ENCODE data around the gene LY6G5B.

Gene LY6G5B

DNA sequence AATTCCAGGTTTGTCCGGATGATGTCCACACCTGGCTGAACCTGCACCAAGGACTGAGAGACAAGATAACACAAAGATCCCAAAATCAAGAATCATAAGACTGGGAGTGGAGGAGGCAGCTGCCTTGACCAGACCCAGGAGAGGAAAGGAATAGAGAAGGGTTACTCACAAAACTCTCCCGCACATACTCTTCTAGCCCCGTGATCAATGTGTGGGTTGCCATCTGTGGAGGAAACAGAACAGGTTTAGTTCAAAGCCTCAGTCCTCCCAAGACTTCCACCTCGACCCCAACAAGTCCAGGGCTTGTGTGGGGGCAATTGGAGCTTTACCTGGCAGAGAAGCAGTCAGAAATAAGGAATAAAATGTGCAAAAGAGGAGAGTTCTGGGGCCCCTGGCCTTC lies 28.4 kb upstream of the LY6G5B start:
- DNase-seq (ENCODE audit: low read depth in 3 of 3) = no peak

DNA sequence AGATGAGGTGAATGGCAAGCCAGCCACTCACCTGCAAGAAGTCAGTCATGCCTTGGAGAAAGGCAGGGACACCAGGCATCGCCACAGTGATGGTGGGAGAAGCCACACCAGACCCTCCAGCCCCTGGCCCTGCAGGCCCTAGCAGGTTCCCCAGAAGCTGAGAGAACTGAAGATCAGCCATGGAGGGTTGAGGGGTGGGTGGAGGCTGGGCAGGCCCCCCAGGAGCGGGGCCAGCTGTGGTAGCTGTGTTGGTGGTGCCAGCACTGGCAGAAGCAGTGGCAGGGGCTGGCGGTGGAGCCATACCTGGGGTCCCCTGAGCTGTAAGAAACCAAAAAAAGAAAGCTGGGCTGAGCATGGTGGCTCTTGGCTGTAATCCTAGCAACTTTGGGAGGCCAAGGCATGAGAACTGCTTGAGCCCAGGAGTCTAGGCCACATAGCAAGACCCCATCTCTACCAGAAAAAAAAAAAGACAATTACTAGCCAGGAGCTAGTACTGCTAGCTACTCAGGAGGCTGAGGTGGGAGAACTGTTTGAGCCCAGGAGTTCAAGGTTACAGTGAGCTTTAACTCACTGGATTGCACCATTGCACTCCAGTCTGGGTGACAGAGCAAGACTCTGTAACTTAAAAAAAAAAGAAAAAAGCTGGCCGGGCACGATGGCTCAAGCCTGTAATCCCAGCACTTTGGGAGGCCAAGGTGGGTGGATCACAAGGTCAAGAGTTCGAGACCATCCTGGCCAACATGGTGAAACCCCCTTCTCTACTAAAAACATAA lies 26.8 kb upstream of the LY6G5B start:
- no peak for DNase-seq (ENCODE audit: low read depth in 3 of 3)

DNA sequence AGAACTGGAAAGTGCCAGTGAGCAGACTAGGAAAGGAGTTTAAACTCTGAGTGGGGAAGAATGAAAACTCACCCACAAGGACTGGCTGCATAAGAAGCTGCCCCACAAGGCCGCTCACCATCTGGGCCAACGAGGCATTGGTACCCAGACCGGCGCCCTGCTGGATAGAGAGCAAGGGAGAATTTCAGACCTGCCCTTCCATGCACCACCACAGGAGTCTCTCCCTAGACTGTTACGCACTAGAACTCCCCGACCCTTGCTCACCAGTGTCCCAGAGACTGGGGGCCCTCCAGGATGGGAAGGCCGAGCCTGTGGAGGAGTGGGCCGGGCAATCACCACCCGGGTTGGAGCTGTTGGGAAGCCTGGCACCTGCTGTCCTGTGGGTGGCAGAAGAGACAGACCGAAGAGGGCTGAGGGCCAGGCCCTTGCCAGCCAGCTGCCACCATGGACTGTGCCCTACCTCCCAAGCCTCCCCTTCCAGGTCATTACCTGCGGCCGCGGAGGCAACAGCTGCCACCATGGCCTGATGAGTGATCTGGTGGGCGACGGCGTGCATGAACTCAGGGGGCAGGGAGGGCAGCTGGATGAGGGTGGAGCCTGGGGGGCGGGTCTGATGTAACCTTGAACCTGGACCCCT lies 25.8 kb upstream of the LY6G5B start:
- DNase-seq (ENCODE audit: low read depth in 3 of 3) = no peak

DNA sequence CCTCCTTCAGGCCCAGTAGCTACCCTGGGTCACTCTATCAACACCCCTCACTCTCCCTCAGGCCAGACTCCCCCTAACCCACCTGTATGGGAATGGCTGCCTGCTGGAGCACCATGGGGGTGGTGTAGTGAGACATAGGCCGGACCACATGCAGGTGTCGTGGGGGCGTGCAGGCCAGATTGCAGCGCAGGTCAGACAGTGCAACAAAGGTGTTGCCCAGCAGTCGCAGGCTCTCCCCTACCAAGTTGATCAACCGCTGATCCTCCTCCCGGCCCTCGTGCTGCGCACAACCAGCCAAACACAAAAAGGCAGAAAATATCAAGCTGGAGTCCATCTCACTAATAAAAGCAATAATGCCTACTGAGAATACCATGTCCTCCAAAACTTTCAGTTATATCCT lies 24.5 kb upstream of the LY6G5B start:
- no peak for DNase-seq (ENCODE audit: low read depth in 3 of 3)

DNA sequence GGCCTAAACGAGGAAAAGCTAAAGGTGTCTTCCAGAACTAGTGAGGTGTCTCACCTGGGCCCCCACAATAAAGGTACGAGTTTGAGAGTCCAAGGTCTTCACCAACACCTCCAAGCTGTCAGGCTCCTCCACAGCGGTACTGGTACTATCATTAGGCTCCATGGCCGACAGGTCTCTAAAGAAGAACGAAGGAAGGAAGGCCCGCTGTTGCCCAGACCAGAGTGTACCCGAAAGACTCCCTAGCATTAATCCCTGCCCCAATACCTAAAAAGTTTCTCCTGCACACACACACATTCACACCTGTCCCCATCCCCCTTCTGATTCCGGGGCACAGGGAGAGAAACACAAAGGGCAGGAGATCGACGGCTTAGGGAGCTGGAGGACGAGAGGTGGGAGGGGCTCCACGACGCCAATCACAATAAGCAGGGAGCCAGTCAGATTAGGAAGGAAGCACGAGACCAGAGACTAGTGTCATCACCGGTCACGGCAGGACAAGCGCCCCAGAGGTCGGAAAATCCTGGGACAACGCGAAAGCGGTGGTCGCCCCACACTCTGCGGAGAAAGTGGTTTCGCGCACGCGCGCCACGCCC lies 18.1 kb upstream of the LY6G5B start:
- no peak for DNase-seq (ENCODE audit: low read depth in 3 of 3)

DNA sequence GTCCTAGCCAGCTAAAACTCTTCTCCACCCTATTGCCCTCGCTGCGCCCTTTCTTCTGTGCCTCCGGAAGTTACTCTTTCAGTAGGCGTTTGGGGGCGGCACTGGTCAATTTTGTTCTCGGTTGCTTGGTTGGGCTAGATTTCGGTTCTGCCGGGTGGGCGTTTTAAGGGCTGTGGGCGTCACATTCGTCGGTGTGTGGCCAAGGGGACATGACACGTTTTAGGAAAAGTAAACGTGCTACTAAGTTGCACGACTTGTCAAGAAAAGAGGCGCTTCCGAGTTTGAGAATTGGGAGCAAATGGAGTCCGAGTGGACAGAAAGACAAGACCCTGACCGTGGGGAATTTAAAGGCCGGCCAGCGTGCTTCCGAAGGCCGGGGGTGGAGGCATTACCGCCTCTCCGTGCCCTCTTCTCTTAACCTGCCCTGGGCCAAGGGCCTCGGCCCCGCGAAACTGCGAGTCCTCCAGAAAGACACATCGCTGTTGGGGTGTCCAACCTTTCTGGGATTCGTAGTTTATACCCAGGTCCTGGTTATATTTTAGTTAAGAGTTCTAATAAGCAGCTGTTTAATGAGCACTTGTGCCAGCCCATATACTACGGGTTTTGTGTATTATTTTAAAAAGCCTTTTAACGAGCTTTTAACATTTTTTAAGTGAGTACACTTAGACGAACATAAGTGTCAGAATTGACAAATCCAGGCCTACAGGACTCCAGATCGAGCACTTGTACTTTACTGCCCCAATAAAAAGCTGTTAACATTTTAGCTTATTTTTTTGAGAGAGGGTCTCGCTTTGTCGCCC lies 16.7 kb upstream of the LY6G5B start:
- peak; percentile 71 to 79 (median 78) for DNase-seq (ENCODE audit: low read depth in 3 of 3)

DNA sequence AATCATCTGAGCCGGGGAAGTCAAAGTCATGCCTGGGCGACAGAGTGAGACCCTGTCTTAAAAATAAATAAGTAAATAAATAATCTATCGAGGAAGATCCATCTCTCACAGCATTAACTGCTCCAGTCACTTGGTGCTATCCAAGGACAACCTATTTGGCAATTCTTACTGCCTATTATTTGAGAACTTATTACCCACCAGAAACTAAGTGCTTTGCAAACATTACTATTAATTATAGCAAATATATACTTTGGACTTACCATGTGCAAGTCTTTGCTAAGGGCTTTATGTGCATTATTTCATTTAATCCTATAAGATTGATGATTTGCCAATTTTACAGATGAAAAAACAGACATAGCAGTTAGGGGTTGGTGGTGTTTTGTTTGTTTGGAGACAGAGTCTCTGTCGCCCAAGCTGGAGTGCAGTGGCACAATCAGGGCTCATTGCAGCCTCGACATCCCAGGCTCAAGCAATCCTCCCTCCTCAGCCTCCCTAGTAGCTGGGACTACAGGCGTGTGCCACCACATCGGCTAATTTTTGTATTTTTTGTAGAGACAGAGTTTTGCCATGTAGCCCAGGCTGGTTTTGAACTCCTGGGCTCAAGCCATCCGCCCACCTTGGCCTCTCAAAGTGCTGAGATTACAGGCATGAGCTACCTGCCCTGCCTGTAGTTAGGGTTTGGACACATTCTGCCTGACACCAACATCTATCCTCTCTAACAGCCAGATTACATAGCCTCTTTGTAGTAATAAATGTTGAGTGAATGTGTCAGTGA lies 15.0 kb upstream of the LY6G5B start:
- no peak for DNase-seq (ENCODE audit: low read depth in 3 of 3)

DNA sequence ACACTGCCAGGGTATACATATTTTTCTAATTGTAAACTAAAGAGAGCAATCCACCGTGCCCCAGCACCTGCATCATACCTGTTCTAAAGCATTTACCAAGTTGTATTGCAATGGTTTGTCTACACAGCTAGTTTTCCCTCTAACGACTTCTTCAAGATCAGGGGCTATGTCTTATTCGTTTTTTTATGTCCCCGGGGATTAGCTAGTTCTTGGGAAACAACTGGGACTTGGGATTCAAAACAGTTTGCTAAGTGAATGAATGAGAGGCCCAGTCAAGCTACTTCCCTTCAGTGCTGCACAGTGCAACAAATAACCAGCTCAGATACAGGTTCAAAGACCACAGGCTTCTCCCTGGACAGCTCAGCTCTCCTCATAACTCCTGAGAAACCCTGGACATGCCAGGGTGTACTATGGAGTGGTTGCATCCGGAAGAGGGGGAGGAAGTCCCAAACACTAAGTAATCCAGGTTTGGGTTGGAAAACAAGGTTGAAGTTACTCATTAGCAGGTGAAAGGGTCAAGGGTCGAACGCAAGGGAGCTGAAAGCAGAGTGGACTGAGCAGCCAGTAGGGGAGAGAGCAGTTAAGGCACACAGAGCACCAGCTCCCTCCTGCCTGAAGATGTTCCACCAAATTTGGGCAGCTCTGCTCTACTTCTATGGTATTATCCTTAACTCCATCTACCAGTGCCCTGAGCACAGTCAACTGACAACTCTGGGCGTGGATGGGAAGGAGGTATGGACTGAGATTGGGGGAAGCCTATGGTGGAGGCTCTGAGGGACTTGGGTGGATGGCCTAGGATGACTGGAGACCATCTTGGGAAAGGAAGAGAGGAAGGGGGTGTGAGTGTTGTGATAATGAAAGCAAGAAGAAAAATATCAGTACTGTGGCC lies 14.2 kb upstream of the LY6G5B start, which contains the start of gene APOM:
Gene APOM (plus strand): TSS at position 546 of the 889 bp plus-strand sequence. CDS start 73 bp downstream, at position 619.
- DNase-seq (ENCODE audit: low read depth in 3 of 3) = no peak

DNA sequence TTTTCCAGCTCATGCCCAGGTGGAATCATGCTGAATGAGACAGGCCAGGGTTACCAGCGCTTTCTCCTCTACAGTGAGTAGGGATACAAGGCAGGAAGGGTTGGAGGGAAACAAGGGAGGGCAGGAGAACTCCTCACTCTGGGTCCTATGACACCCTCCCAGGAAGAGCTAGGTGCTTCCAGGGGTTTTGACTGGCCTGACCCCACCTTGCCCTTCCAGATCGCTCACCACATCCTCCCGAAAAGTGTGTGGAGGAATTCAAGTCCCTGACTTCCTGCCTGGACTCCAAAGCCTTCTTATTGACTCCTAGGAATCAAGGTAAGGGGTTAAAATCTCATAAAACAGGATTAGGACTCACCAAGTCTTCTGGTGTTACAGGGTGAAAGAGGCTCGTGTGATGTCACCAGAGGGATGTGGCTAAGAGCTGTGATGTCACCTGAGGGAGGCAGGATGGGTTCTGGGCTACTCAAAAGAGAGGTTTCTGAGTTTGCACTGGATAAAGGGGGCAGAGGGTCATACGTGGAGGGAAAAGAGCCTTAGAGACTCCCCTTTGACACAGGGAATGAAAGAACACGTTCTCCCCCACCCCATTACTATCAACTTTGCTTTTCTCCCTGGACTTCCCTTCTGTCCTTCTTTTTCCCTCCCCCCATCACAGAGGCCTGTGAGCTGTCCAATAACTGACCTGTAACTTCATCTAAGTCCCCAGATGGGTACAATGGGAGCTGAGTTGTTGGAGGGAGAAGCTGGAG lies 12.2 kb upstream of the LY6G5B start:
- DNase-seq (ENCODE audit: low read depth in 3 of 3) = no peak

DNA sequence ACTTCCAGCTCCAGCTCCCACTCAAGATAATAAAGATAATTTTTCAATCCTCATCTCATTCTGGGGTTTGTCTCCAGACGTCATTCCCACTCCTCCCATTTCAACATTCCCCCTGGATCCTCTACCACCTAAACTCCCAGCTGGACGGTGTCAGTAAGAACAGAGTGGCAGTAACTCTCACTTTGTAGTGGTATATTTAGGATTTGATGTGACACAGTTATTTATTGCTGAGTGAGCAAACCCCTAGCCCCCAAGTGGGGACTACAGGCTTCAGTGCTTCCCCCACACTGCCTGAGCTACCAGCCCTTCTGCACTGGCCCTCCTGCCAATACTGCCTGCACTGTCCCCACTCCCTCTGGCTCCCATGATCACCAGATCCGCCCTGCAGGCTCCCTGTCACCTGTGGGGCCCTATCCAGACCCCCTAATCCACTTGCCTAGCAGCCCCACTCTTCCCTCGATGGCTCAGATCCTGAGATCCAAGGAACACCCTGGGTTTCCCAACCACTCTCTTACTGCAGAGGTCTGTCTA lies 11.6 kb upstream of the LY6G5B start:
- DNase-seq (ENCODE audit: low read depth in 3 of 3) = no peak

DNA sequence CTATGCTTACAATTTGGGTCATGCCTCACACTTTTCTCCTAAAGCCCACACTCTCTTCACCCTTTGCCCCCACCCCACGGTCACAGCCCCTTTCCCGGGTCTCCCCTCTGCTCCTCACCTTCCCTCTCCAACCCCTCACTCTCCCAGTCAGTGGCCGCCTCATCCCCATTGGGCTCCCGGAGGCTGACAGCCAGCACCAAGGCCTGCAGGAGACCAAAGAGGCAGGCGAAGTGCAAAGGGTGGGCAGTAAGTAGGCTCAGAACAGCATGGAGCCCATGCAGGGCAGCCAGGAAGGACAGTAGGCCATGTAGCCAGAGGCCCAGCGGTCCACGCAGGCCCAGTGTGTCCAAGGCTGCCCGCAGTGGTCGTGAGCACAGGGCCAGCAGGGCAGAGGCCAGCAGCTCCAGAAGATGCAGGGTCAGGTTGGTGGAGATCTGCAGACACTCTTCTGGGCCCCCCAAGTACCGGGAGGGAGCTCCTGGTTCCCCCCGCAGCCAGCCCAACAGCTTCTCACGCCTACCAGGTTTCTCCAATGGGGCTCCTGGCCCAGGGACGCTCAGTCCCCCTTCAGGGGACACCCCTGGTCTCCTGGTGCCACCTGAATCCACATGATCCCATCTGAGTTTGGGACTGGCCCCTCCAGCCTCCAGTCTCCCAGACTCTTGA lies 10.7 kb upstream of the LY6G5B start:
- no peak for DNase-seq (ENCODE audit: low read depth in 3 of 3)

DNA sequence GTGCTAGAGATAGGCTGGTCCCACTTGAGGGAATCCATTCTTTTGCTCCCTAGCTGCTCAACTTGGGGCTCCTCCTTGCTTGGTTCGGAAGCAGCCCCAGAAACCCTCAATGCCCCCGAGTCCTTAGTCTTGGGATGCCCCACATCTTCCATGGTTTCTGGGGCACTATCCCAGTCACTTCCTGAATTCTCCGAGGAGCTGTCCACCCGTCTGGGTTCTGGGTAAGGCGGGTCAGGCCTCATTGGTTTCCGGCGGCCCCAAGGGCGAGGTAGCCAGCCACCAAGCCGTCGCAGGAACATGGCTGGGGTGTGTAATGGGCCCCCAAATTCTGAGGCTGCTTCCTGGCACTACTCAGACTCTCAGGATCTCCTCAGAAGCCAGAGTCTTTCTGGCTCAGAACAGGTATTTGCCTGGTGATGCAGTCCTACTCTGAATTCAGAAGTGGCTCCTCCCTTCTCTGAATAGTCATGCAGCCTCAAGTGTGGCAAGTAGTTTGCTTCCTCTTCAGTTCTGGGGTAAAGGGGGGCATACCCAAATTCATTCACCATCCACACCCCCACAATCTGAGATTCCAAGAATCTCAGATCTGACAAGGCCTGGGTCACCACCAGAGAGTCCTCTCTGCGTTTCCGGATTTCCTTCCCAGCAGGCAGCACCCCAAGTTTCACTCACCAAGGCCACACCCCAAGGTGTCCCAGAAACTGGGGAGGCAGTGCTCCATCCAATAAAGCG lies 10.0 kb upstream of the LY6G5B start:
- no peak for DNase-seq (ENCODE audit: low read depth in 3 of 3)

DNA sequence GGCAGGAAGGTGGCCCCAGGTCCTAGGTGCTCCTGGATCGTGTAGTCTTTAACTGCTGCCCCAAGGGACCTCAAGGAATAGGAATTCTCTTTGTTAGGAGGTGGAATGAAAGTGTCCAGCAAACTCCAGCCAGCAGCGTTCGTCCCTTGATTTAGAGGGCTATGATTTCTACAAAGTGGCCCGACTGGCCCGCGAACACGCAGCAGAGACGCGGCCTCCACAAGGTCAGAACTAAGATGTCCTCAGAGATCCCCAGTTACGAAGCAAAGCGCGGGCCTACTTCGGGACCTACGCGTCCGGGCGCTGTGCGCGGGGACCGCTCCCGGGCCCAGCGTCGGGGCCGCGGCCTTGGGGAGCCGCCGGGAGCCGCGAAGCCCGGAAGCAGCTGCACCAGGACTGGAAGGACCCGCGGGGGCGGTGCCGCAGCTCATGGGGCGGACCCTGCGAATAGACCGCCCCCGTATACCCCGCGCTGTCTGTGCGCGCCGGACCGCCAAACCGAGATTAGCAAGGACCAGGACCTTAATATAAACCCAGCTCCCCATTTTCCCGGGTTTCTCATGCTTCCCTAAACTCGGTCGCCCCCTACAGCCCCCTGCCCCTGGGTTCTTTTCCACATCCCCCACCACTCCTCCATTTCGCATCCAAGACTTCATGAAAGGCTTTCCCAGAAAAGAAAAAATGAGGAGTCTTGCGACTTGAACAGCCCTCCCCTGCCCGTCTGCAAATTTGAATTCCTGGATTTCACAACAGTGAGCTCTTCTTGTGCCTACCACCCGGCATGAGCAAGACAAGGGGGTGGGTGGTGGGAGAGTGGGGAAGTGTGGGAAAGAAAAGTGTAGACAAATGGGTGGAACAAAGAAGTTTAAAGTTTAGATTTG lies 9.2 kb upstream of the LY6G5B start, which contains the start of gene C6orf47:
Gene C6orf47 (minus strand): TSS at position 398 of the 881 bp plus-strand sequence. CDS start 831 bp downstream, outside the sequence.
- DNase-seq (ENCODE audit: low read depth in 3 of 3) = peak in 2 of 3 donors; percentile 51 to 62

DNA sequence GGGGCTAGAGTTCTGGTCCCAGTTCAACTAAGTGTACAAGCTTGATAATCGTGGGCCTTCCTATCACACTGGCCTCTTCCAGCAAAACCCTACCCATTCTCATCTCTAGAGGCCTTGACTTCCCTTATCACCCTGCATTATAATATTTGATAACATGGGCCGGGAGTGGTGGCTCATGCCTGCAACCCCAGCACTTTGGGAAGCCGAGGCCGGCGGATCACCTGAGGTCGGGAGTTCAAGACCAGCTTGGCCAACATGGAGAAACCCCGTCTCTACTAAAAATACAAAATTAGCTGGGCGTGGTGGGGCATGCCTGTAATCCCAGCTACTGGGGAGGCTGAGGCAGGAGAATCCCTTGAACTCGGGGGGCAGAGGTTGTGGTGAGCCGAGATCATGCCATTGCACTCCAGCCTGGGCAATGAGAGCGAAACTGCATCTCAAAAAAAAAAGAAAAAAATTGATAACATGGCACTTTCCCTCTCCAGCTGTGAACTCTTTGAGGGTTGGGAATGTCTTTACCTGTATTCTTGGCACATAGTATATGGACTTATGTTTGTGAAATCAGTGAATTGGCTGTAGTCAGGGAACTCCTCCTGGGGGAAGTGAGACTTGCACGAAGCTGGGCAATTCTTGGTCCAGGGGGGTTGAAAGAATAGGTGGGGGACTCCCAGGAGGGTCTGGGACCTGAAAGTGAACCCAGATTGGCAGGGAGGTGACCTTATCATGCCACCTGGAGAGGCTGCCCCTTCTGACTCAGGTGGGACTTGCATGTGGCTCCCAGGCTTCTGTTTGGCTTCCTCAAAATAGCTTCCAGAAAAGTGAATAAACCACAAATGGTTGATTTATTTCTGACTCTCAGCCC lies 8.3 kb upstream of the LY6G5B start:
- no peak for DNase-seq (ENCODE audit: low read depth in 3 of 3)

DNA sequence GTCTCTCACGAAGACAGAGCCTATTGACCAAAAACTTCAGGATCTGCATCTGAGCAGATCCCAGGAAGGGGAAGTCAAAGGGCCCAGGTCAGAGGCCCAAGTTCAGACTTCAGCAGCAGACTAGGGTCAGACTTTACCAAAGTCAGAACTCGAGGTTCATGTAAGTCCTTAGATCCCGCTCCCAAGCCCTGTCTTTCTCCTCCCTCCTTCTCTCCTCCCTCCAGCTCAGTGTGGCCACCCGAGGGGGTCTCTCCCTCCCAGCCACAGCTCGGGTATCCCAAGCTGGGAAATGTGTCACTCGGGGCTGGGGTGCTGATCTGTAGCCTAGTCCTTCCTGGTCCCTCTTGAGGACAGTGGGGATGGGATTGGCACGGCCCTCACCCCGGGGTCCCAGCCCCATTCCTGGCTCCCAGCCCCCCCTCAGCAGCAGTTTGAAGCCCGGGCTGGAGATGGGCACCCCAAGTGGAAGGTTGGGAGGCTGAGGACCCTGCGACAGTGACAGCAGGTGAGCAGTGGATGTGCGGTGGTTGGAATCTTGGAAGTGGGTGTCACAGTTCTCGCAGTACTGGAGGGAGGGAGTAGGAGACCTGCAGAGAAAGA lies 7.6 kb upstream of the LY6G5B start:
- no peak for DNase-seq (ENCODE audit: low read depth in 3 of 3)
